ENCODE measurements around the gene POLD2. TPM values are rescaled to one million over a fixed set of nuclear protein-coding genes. Genes with fewer than 3 reads are reported as not detected.

Gene POLD2
- total and polyA plus RNA-seq, 2 of the 8 experiments (the other 6 are each of a cell fraction or from before 2014, with no cell fraction given) = 148 to 214 TPM

DNA sequence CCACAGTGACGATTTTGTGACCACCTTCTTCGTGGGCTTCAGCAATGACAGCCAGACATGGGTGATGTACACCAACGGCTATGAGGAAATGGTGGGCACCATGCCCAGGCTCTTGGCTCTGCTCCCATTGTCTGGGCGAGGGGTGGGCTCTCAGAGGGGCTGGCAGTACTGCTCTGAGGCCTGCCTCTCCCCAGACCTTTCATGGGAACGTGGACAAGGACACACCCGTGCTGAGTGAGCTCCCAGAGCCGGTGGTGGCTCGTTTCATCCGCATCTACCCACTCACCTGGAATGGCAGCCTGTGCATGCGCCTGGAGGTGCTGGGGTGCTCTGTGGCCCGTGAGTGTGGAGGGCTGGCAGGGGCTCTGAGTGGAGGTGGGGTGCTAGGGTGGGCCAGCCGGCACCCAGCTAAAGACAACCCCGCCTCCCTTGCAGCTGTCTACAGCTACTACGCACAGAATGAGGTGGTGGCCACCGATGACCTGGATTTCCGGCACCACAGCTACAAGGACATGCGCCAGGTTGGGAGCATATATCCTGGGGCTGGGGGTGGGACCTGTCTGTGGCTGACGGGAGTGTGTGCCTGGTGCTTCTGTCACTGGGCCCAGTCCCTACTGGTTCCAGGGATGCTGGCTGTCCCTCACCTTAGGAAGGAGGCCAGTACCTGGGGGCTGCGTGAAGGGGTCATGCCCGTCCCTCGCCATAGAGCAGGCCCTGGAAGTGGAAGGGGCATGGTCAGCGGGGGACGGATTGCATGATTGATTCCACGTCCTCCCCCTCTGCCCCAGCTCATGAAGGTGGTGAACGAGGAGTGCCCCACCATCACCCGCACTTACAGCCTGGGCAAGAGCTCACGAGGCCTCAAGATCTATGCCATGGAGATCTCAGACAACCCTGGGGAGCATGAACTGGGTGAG lies 12.4 kb downstream of the POLD2 start:
- Histone ChIP-seq H3K9me3 (ENCODE audit: insufficient read depth in 2 of 2, low read depth in 1 of 2, low read length in 1 of 2) (no peaks in the 10 kb centered on the region), H4K8ac (ENCODE audit: extremely low read depth, insufficient read depth, low read length) (no peak overlapping the region; the same call in 1 of the 2 replicates), H3K4ac (replicated peaks; ENCODE audit: insufficient read length, low read depth, low read length) (no peak overlapping the region), H3K4me1 (replicated peaks in 1 of 4; ENCODE audit: control insufficient read depth in 3 of 4, insufficient read depth in 4 of 4, low read length in 3 of 4) (peaks cover 0 to 2% (median 0%) of the 10 kb centered on the region in 4 experiments; a peak in 1 of 7 replicates), H4K5ac (ENCODE audit: insufficient read length, low read depth, low read length) (no peak overlapping the region), H4K91ac (replicated peaks; ENCODE audit: insufficient read length, low read length) (no peak overlapping the region), H3K4me2 (ENCODE audit: insufficient read depth in 1 of 2, low read depth in 2 of 2, low read length in 2 of 2) (no peak overlapping the region), H2BK12ac (ENCODE audit: low read depth, low read length) (no peak overlapping the region), H3K4me3 (ENCODE audit: extremely low read depth in 1 of 4, insufficient read depth in 2 of 4, low read depth in 3 of 4, low read length in 4 of 4) (no peak overlapping the region), H2BK5ac (ENCODE audit: low read depth, low read length) (no peak overlapping the region), H2BK15ac (ENCODE audit: low read length) (no peak overlapping the region), H2AK5ac (ENCODE audit: low read depth, low read length) (no peak overlapping the region), H3K14ac (ENCODE audit: insufficient read length) (no peak overlapping the region), H3K36me3 (ENCODE audit: control insufficient read depth in 2 of 4, insufficient read depth in 4 of 4, low read length in 3 of 4) (peaks cover 5 to 26% (median 11%) of the 10 kb centered on the region in 4 experiments; a peak in 6 of 8 replicates), H3K79me1 (ENCODE audit: low read depth, low read length) (no peaks in the 10 kb centered on the region), H2AFZ (ENCODE audit: low read length) (no peak overlapping the region), H3K79me2 (ENCODE audit: control insufficient read depth in 1 of 2, insufficient read depth in 2 of 2, low read length in 2 of 2) (no peaks in the 10 kb centered on the region), H3K27ac (ENCODE audit: low read depth, low read length) (no peak overlapping the region), H3K9ac (replicated peaks in 1 of 4; ENCODE audit: extremely low read depth in 1 of 4, low read depth in 3 of 4, low read length in 3 of 4) (no peak overlapping the region), H3K23ac (ENCODE audit: insufficient read length) (no peak overlapping the region), H3K18ac (ENCODE audit: extremely low read depth, low read length) (no peak overlapping the region), H3K27me3 (replicated peaks in 1 of 4; ENCODE audit: control insufficient read depth in 3 of 4, extremely low read depth in 1 of 4, insufficient read depth in 3 of 4, low read length in 3 of 4) (no peaks in the 10 kb centered on the region), H2BK20ac (ENCODE audit: low read length) (no peak overlapping the region), H3K23me2 (ENCODE audit: low read depth, low read length) (no peaks in the 10 kb centered on the region), H4K20me1 (replicated peaks in 1 of 2; ENCODE audit: control insufficient read depth in 1 of 2, insufficient read depth in 2 of 2, low read length in 2 of 2) (peaks cover 0 to 11% of the 10 kb centered on the region in 2 experiments), H3K56ac (replicated peaks; ENCODE audit: insufficient read length, low read depth, low read length) (no peak overlapping the region), H2BK120ac (replicated peaks; ENCODE audit: low read depth, low read length) (no peak overlapping the region)
- CTCF ChIA-PET (ENCODE audit: partially characterized antibody) = interaction anchor here (0.8 to 2.6 kb wide), 9 partner anchors 9 to 91 kb away, joined by 3 to 10 read pairs (median 4); partner anchors contain the start of gene PGAM2
- DNase-seq (ENCODE audit: low read depth in 1 of 2, low spot score in 2 of 2) = no peak
- no peak for FAIRE-seq
- POLR2A ChIA-PET (ENCODE audit: partially characterized antibody) = interaction anchor here (0.8 to 3.4 kb wide), 9 partner anchors 9 to 47 kb away, joined by 3 to 50 read pairs (median 4); partner anchors contain the start of gene POLD2
- 92% methylated on average over 26 of the region's 27 CpGs; no CpG with 5 or more reads in 1 of the 2 experiments for WGBS, 2 experiments (ENCODE audit: extremely low coverage in 1 of 2, insufficient coverage in 1 of 2, insufficient read length in 1 of 2, insufficient replicate concordance in 2 of 2, low coverage in 1 of 2, low lambda C conversion rate in 2 of 2, missing lambda C conversion rate in 1 of 2)
- no peak for TF ChIP-seq BRCA1 (IDR thresholded peaks at IDR 0.05; ENCODE audit: low read depth, low read length)
- no peak for TF ChIP-seq CHD1 (IDR thresholded peaks at IDR 0.05; ENCODE audit: low read depth, low read length)
- no peak for TF ChIP-seq TAF1 (IDR thresholded peaks at IDR 0.05; ENCODE audit: low read depth, low read length)
- no peak for TF ChIP-seq ZNF274 (IDR thresholded peaks at IDR 0.05; ENCODE audit: borderline replicate concordance, extremely low read depth, low read length)
- no peak; a peak in 2 of 3 replicates for TF ChIP-seq POLR2A (IDR thresholded peaks at IDR 0.05; ENCODE audit: control extremely low read depth in 1 of 2, low read depth in 2 of 2, low read length in 2 of 2)
- TF ChIP-seq, protein P1, sequence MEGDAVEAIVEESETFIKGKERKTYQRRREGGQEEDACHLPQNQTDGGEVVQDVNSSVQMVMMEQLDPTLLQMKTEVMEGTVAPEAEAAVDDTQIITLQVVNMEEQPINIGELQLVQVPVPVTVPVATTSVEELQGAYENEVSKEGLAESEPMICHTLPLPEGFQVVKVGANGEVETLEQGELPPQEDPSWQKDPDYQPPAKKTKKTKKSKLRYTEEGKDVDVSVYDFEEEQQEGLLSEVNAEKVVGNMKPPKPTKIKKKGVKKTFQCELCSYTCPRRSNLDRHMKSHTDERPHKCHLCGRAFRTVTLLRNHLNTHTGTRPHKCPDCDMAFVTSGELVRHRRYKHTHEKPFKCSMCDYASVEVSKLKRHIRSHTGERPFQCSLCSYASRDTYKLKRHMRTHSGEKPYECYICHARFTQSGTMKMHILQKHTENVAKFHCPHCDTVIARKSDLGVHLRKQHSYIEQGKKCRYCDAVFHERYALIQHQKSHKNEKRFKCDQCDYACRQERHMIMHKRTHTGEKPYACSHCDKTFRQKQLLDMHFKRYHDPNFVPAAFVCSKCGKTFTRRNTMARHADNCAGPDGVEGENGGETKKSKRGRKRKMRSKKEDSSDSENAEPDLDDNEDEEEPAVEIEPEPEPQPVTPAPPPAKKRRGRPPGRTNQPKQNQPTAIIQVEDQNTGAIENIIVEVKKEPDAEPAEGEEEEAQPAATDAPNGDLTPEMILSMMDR (IDR thresholded peaks at IDR 0.05; ENCODE audit: control extremely low read depth in 1 of 3, insufficient read depth in 1 of 3, low read depth in 1 of 3, low read length in 3 of 3) = no peak
- TF ChIP-seq SIX5 (IDR thresholded peaks at IDR 0.05; ENCODE audit: low read depth, low read length) = no peak
- no peak for TF ChIP-seq USF2 (IDR thresholded peaks at IDR 0.05; ENCODE audit: low read length)

Measured in H1 (cell line).